HG03135 (cell line): ENCODE data around the gene PDSS2.
"Not testable (repeated sequence)": the region's sequence is repeated elsewhere in the genome, so short reads cannot be mapped to it uniquely, and the experiment has no call there.

Experiments
- ATAC-seq: cut with Tn5 transposase; IDR thresholded peaks from one replicate; pipeline ENCODE4 v1.9.1; 2021; ENCODE audit warnings: mild to moderate bottlenecking, moderate library complexity; ENCODE audit not compliant: unreplicated experiment

Gene PDSS2

GRCh38 chr6:107186047-107186446, 273.3 kb downstream of the PDSS2 start:
- ATAC-seq, result no peak

- ATAC-seq, result no peak
These were observed 273.9 kb downstream of the PDSS2 start for GRCh38 chr6:107185391-107185970.

GRCh38 chr6:107184435-107184834, 274.9 kb downstream of the PDSS2 start:
- ATAC-seq, result no peak

GRCh38 chr6:107180099-107180498, 279.3 kb downstream of the PDSS2 start:
- no peak for ATAC-seq

- ATAC-seq, result no peak
These were observed 280.4 kb downstream of the PDSS2 start for GRCh38 chr6:107179004-107179403.

DNA sequence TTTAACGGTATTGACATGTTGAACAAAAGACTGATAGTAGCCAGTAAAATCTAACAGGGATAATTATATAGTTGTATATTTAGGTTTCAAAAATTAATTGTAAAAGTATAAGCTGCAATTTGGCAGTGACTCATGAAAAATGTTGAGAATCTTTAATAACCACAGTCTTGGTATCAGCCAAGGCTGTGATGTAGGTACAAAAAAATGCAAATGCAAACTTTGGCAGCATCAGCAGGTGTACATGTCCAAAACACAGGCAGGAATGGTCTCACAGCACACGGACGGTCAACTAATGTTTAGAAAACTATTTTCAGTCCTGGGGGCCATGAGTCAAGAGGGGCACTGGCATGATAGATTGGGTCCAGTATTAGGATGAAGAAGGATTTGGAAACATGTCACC, 285.6 kb downstream of the PDSS2 start:
- no peak for ATAC-seq

GRCh38 chr6:107171513-107171912, 287.9 kb downstream of the PDSS2 start:
- ATAC-seq, result no peak

DNA sequence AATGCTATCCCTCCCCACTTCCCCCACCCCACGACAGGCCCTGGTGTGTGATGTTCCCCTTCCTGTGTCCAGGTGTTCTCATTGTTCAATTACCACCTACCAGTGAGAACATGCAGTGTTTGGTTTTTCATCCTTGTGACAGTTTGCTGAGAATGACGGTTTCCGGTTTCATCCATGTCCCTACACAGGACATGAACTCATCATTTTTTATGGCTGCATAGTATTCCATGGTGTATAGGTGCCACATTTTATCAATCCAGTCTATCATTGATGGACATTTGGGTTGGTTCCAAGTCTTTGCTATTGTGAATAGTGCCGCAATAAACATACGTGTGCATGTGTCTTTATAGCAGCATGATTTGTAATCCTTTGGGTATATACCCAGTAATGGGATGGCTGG, 295.1 kb downstream of the PDSS2 start:
- not testable (repeated sequence) for ATAC-seq

DNA sequence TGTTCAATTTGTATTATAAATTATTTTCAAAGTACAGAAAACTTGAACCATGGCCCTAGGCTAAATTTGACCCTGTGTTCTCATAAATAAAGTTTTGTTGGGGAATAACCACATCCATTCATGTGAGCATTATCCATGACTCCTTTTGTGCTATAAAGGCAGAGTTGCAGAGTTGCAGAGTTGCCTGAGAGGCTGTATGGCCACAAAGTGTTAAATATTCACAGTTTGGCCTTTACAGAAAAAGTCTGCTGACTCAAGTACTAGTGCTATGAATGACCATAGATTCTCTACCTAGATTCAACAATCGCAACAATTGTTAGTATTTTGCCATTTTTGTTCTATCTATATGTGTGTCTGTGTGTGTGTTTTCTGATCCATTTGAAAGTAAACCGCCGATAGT, 297.8 kb downstream of the PDSS2 start:
- no peak for ATAC-seq

- no peak for ATAC-seq
These were observed 302.7 kb downstream of the PDSS2 start for GRCh38 chr6:107156617-107157016.

- no peak for ATAC-seq
These were observed 304.6 kb downstream of the PDSS2 start for GRCh38 chr6:107154801-107155160.

GRCh38 chr6:107154131-107154800, 305.1 kb downstream of the PDSS2 start:
- ATAC-seq, result no peak

GRCh38 chr6:107152638-107153430, 306.5 kb downstream of the PDSS2 start:
- no peak for ATAC-seq

DNA sequence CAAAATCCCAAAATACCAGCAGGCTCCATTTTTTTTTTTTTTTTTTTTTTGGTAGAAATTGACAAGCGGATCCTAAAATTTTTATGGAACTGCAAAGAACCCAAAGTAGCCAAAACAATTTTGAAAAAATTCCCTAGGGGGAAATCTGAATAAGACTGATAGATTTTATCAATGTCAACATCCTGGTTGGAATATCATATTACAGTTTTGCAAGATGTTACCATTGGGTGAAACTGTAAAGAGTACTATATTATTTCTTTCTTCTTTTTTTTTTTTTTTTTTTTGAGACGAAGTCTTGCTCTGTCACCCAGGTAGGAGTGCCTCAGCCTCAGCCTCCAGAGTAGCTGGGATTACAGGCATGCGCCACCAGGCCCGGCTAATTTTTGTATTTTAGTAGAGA, 314.7 kb downstream of the PDSS2 start:
- no peak for ATAC-seq

DNA sequence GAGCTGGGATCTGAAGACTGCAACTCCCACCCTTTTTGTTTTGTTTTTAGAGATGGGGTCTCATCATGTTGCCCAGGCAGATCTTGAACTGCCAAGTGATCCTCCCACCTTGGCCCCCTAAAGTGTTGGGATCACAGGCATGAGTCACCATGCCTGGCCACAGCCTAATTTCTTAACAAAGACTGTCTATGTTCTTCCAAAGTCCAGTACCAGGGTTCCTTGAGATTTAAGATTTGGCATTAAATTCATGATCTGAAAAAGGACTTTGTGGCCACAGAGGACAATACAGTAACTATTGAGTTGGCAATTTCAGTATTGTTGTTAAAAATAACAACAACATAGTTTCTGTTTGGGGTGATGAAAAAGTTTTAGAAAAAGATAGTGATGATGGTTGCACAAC, 315.4 kb downstream of the PDSS2 start:
- ATAC-seq, result no peak

DNA sequence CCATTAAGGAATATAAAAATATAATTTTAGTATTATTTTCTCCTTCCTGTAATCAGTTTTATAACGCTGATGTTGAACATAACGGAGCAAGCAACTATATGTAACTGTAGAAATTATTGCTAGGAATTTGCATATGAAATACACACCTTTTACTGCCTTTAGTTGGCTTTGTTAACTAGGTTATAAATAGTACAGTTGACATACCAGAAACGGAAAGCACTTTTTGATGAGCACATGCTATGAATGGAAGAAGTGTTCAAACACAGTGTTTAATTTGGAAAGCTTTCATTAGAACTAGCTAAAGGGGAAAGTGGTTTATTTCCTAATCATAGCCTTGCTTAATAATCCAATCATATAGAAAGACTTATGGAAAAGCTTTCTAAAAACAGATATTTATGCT, 318.8 kb downstream of the PDSS2 start:
- ATAC-seq, result no peak

- not testable (repeated sequence) for ATAC-seq
These were observed 323.0 kb downstream of the PDSS2 start for GRCh38 chr6:107136324-107136723.

DNA sequence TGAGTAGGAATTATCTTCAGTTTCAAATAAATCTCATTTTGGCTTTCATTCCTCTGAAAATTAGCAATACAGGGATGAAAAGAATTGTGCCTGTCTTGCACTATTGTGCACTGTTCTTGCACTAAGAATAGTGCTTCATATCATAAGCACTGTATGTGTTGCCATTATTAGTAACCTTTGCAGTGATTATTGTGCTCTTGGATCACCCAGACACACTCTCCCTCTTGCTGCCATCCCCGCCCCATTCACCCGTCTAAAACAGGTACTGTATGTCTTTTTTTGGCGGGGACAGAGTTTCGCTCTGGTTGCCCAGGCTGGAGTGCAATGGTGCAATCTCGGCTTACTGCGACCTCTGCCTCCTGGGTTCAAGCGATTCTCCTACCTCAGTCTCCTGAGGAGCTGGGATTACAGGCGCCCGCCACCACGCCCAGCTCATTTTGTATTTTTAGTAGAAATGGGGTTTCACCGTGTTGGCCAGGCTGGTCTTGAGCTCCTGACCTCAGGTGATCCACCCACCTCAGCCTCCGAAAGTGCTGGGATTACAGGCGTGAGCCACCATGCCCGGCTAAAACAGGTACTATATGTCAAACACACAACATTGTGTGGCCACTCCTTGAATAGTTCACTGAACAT, 324.2 kb downstream of the PDSS2 start:
- ATAC-seq, result not testable (repeated sequence)

- ATAC-seq, result no peak
These were observed 326.9 kb downstream of the PDSS2 start for GRCh38 chr6:107132330-107132954.

GRCh38 chr6:107129370-107129925, 329.9 kb downstream of the PDSS2 start:
- no peak for ATAC-seq

GRCh38 chr6:107128577-107128976, 330.8 kb downstream of the PDSS2 start:
- ATAC-seq, result no peak
